Endothelial cell of umbilical vein (primary cell): ENCODE data around the gene CHMP6.

Experiments used
- EZH2 ChIP-seq: IDR thresholded peaks from 2 replicates; pipeline ENCODE4 v1.6.1; 2012; ENCODE audit warnings: borderline replicate concordance, low read depth, mild to moderate bottlenecking, moderate library complexity, low read length, inconsistent platforms; ENCODE audit not compliant: severe bottlenecking
- FOS ChIP-seq: IDR thresholded peaks from 2 replicates; pipeline ENCODE4 v1.6.1; 2011; ENCODE audit warnings: mild to moderate bottlenecking, low read length, moderate library complexity, borderline replicate concordance; ENCODE audit not compliant: insufficient read depth
- GATA2 ChIP-seq: IDR thresholded peaks from 2 replicates; pipeline ENCODE4 v1.7.0; 2011; ENCODE audit warnings: low read depth, mild to moderate bottlenecking, moderate library complexity, mixed read lengths, low read length; ENCODE audit not compliant: insufficient read length, insufficient read depth
- JUN ChIP-seq: IDR thresholded peaks from 2 replicates; pipeline ENCODE4 v1.6.1; 2011; ENCODE audit warnings: borderline replicate concordance, low read depth; ENCODE audit not compliant: insufficient read length, insufficient read depth
- POLR2A ChIP-seq: IDR thresholded peaks from 2 replicates; pipeline ENCODE4 v1.6.1; 2012; ENCODE audit warnings: low read depth, mild to moderate bottlenecking, control low read depth, low read length
- POLR2AphosphoS5 ChIP-seq: IDR thresholded peaks from 2 replicates; pipeline ENCODE4 v1.6.1; 2012; ENCODE audit warnings: low read depth, mild to moderate bottlenecking, control low read depth, low read length, moderate library complexity; ENCODE audit not compliant: insufficient read depth
- TF ChIP-seq, protein P1 (sequence below), 2 donors: IDR thresholded peaks; 1 replicate in 1 of 2; 2 replicates in 1 of 2; pipeline ENCODE4 v1.5.1; 2011; ENCODE audit warnings: low read length in 2 of 2, mild to moderate bottlenecking in 2 of 2, moderate library complexity in 2 of 2, control low read depth in 1 of 2, inconsistent platforms in 1 of 2, low read depth in 1 of 2; ENCODE audit not compliant: insufficient read depth in 1 of 2; ENCODE audit errors: extremely low read depth in 1 of 2

DNA sequence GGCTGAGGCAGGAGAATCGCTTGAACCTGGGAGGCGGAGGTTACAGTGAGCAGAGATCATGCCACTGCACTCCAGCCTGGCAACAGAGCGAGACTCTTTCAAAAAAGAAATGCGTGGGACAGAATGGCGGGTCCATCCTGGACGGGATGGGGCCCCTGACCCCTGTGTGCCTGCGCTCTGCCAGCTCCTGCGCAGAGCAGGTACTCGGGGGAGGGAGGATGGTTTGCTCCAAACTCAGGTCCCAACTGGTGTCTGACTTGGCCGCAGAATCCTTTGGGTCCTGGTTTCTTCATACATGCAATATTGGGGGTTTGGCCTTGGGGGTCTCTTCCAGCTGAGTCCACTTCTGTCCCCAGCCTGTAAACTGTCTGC is 10.4 kb downstream of the CHMP6 start:
- TF ChIP-seq, protein P1, sequence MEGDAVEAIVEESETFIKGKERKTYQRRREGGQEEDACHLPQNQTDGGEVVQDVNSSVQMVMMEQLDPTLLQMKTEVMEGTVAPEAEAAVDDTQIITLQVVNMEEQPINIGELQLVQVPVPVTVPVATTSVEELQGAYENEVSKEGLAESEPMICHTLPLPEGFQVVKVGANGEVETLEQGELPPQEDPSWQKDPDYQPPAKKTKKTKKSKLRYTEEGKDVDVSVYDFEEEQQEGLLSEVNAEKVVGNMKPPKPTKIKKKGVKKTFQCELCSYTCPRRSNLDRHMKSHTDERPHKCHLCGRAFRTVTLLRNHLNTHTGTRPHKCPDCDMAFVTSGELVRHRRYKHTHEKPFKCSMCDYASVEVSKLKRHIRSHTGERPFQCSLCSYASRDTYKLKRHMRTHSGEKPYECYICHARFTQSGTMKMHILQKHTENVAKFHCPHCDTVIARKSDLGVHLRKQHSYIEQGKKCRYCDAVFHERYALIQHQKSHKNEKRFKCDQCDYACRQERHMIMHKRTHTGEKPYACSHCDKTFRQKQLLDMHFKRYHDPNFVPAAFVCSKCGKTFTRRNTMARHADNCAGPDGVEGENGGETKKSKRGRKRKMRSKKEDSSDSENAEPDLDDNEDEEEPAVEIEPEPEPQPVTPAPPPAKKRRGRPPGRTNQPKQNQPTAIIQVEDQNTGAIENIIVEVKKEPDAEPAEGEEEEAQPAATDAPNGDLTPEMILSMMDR (IDR thresholded peaks at IDR 0.05; ENCODE audit: extremely low read depth in 1 of 2, insufficient read depth in 1 of 2, low read depth in 1 of 2, low read length in 2 of 2): no peak
- TF ChIP-seq JUN (no peak), POLR2A (no peak), EZH2 (no peak), POLR2AphosphoS5 (no peak), GATA2 (no peak), FOS (no peak)
